Erythroblast (primary cell): ENCODE measurements around the gene UQCRC2.

Experiments used
- GATA1 ChIP-seq: IDR thresholded peaks from 2 replicates; pipeline ENCODE4 v1.6.1; 2011; ENCODE audit warnings: low read depth, mild to moderate bottlenecking, control low read depth, low read length, moderate library complexity
- POLR2A ChIP-seq: IDR thresholded peaks from 2 replicates; pipeline ENCODE4 v1.6.1; 2011; ENCODE audit warnings: mild to moderate bottlenecking, low read length

GRCh38 chr16:22008215-22009059 is 55.3 kb downstream of the UQCRC2 start:
- TF ChIP-seq POLR2A, result no peak
- no peak for TF ChIP-seq GATA1
